GM21367 (cell line): Measurements from ENCODE around the gene PDCL3.

Experiments
- ATAC-seq: cut with Tn5 transposase; IDR thresholded peaks from one replicate; pipeline ENCODE4 v1.9.1; 2021; ENCODE audit not compliant: unreplicated experiment

PDCL3 gene

DNA sequence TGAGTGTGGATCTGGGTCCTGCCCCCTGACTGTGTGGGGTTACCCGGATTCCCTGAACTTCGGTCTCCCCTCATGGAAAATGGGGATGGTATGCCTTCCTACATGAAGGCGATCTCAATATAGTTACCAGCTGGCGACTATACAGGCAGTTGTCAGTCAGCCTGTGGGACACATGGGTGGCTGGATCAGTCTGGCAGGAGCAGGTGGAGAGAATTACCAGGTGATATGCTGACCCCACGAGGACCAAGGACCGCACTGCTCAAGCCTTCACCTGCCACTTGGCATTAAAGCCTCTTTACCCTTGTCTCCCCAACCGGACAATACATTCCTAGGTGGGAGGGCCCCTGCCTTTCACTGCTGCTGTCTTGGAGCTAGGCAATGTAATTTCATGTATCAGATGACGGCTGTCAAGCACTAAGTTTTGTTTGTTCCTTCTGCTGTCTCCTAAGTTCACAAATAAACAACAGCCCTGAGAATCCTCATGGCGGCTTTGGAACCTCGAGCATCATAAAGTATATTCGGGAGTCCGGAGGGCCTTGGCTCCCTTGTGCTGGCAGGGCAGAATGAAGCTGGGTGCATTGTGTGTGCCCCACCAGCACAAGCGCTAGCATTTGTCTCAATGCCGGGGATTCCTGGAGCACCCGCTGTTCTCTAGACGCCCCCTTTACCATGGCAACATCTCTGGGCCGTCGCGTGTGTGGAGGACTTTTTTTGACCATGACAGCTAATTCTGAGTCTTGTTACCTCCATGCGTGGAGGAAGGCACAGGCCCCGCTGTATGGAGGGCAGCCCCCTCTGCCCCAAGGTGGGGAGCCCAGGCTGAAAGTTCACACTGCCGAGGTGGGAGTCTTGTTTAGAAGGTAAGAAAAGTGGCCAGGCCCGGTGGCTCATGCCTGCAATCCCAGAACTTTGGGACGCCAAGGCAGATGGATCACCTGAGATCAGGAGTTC, 48.6 kb downstream of the PDCL3 start:
- ATAC-seq = no peak

DNA sequence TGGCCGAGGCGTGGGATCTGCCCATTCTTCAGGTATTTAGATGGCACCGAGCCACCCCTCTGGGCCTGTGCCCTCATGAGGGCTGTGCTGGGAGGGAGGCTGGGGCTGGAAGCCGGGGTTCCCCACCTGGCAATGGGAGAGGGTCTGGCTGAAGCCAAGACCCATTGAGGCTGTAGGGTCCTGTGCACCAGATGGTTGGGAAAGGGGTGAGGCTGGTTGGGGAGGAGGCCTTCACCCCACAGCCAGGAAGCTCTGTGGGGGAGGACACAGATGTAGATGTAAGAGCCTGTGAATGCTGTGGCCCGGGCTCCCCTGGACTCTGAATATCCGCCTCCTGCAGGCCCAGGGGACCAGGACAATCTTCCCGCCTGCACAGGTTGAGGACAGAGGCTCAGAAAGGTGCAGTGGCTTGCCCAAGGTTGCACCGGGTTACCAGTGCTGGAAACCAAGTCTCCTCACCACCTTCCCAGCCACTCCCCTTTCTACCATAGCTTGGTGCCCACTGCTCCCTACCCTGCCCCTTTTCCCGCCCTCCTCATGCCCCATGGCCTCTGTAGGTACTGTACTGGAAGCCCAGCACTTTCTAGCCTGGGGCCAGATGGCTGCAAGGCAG, 49.7 kb downstream of the PDCL3 start:
- ATAC-seq = no peak

DNA sequence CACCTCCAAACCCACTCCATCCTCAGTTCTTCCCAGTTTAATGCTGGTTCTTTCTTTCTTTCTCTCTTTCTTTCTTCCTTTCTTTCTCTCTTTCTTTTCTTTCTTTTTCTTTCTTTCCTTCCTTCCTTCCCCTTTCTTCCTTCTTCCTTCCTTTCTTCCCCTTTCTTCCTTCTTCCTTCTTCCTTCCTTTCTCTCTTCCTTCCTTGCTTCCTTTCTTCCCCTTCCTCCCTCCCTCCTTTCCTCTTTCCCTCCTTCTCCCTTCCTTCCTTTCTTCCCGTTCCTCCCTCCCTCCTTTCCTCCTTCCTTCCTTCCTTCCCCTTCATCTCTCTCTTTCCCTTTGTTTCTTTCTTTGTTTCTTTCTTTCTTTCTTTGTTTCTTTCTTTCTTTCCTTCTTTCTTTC, 50.9 kb downstream of the PDCL3 start:
- ATAC-seq = no peak

DNA sequence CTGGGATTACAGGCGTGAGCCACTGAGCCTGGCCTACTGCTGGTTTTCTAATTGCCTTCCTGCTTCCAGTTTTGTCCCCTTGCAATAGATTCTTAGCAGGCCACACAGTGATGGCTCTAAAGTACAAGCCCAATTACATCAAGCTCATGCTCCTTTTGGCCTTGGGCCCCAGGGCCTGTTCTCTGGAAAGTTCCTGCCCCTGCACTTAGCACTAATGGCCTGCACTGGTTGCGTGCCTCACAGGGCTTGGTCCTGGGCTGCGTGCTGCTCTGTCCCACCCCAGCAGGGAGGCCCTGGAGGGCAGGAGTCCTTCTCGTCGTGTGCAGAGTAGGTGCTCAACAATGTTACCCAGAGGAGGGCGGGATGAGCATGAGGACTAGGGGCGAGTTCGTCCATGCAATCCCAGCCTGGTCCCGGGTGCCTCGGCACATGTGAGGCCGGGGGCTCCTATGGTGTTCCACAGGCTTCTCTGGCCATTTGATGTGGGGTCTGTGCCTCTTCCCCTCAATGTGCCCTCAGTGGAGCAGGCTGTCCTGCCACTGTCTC, 51.7 kb downstream of the PDCL3 start:
- ATAC-seq = no peak

DNA sequence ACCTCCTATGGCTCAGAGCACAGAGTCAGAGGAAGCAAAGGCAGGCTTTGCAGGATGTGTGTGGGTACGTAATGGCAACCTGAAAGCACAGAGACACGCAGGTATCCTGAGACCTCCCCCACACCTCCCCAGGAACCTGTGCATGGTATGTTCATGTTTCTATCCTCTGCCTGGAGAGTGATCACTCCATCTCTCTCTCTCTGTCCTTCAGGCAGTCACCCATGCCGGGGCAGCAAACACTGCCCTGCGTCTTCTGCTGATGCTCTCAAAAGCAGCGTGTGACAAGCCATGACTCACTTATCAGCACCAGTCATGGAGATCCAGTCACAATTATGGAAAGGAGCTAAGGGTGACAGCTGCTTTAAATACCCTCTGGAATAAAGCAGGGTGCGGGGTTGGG, 52.7 kb downstream of the PDCL3 start:
- no peak for ATAC-seq

DNA sequence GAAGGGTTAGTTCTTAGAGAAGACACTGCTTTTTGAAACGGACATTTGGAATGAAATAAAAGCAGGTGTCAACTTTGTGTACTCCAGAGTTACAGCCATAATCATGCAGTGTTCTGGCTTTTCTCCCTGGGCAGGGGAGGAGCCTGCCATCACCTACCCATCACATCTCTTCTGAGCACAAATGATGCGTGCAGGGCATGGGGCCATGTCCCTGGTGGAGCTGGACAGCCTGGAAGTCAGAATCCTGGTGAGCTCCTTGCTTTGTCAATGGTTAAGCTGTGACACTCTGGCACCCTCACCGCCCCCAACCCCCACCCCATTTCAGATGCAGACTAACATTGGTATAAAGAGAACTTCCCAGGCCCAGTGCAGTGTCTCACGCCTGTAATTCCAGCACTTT, 53.1 kb downstream of the PDCL3 start:
- no peak for ATAC-seq

DNA sequence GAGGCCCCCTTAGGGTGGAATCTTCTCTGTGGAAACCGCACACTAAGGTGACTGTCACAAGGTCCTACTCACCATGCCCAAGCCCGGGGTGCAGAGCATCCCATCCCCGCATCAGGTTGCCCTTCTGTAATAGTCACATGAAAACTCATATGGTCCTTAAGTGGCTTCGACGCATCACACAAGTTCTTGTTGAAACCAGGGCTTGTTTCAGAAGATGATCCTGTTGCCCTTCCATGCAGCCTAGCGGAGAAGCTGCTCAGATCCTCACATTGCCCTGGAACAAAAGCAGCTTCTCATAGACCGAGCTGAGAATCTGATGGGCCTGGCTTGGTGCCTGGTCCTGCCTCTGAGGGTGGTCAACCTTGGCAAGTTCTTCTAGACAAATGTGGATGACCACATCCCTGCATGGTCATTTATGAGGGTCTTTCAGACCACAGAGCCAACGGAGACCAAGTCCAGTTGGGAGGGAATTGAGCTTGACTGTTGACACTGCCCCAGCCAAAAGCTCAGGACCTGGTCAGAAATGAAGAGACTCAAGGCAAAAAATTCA, 54.1 kb downstream of the PDCL3 start:
- ATAC-seq = no peak

DNA sequence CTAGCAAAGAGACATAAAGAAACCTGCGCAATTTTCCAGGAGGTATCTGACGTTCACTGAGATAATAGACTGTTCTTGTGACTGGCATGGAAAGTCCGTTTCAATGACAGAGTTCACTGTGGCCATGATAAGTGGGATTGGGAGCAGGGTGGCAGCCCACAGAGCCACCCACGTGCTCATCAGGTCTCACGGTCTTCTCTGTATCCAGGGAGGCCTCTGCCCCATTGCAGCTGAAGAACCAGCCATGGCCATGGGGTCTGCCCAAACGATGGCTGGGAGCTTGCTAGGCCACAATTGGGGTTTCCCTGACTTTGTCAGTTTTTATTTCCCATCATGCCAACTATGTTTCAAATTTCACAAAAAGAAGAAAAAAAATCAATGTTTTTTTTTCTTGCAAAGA, 57.2 kb downstream of the PDCL3 start:
- no peak for ATAC-seq

DNA sequence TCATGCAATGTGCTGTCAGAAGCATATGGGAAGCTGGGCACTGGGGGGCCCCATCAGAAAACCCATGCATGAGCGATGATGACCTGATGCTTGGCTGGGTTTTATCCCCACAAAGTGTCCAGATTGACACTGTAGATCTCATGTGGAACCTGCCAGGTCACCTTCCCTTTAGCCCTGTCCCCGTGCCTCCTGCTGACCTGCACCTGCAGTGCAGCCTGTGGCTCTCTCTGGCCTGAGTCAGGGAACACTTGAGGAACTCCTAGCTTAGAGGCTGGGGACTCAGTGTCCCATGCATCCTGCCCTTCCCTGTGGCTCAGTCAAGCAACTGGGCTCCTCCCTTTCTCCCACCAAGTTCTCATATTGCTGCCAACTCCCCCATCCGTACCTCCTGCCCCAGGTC, 57.7 kb downstream of the PDCL3 start:
- ATAC-seq = no peak

DNA sequence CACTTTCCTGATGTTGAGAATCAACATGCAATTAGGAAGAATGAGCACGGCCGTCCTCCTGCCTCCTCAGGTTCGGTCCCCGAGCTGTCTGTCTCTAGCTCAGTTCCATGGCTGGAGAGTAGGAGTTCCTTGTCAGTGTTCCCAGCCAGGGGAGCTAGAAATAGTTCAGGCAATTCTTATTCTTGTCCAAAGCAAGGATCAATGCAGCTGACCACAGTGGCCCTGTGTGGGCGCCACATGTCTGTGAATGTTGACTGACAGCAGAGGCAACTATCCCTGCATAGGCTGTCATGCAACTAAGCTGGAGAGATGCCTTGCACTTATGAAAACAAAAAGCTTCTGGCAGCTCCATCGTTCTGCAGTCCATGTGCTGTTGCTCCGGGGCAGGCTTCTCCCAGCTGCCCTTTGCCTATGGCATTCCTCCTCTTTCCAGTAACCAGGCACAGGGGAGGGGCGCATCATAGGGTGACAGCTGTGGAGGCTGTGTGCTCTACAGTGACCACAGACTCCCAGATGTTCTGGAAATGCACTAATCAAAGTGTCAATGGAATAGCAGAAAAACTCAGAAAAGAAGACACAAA, 58.7 kb downstream of the PDCL3 start:
- ATAC-seq = no peak

DNA sequence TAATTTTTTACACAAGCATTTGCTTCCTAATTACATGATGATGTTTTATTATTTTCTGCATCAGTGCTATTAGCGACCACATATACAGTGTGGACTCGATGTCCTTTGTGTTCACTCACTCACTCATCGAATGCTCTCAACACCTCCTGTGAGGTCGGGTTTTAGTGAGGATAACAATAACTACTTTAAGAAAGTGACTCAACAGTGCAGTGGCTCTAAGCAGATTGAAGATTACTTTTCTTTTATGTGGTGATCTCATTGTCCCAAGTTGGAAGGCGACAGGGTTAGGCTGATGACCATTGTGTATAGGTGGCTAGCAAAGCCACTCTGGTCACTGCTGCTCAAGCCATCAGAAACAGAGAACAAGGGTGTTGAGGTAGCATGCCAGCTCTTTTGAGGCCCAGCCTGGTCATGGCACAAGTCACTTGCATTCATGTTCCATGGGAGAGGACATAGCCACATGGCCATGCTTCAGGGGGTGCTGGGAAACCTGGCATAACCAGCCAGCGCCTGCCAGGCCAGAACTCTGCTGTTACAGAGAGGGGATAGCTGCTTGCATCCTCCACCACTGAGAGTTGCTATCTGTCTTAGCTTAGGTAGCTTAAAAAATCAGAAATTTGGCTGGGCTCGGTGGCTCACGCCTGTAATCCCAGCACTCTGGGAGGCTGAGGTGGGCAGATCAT, 60.4 kb downstream of the PDCL3 start:
- ATAC-seq = no peak

DNA sequence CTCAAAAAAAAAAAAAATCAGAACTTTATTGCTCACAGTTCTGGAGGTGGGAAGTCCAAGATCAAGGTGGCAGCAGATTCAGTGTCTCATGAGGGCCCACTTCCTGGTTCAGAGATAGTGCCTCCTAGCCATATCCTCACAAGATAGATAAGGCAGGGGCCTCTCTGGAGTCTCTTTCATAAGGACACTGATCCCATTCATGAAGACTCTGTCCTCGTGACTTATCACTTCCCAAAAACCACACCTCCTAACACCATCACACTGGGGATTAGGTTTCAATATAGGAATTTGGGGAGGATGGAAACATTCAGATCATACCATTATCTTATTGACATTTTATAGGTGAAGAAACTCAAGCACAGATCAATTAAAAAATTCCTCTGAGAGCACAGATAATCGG, 61.1 kb downstream of the PDCL3 start:
- no peak for ATAC-seq

DNA sequence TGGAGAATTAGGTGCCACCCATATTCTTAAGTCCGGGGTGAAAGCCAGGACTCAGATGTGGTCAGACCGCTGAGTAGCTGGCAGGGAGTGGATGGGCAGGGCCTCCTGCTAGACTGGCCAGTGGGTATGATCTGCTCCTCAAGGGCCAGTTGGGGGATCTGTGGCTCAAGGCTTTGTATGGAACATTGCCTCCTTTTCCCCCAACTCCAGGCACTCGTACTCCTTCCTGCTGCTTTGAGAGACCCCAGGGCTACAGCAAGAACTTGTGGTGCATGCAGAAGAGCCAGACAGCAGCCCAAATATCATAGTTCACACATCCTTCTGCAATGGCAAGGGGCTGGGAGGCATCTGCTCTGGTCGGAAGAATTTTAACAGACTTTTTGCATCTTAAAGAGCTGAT, 61.7 kb downstream of the PDCL3 start:
- no peak for ATAC-seq

DNA sequence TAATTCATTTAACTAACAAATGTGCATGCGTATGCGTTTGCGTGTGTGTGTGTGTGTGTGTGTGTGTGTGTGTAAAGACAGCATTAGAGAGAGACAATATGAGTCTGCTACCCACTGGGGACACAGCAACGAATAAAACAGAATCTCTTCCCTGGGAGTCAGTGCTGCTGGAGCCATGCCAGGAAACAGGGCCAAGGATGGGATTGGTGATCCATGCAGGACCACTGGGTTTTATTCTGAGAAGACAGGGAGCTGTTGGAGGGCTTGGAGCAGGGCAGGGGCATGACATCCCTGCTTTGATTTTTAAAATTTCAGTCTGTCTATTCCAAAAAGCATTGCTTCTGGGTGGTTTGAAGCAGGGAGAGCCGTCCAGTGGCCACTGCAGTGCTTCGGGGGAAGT, 62.9 kb downstream of the PDCL3 start:
- no peak for ATAC-seq
